Activated B cell treated with CpG ODN at 0.5 μM for 24 hours (primary cell): ENCODE results near the gene TSN. TPM values are rescaled to one million over a fixed set of nuclear protein-coding genes. Genes with fewer than 3 reads are reported as not detected.

Experiments
- ATAC-seq: fragments of 200-7000 bp; cut with Tn5 transposase; one replicate; pipeline ENCODE4 v1.10.0; 2021; ENCODE audit warnings: low read depth, mild to moderate bottlenecking, moderate library complexity
- CTCF ChIA-PET: fragments of 350-600 bp; sonication (Branson Sonifier 250); formaldehyde crosslinking; loops from one replicate; lab custom pipeline; 2021; ENCODE audit warnings: antibody characterized with exemption; lab: Charles Lee
- POLR2A ChIA-PET: fragments of 350-600 bp; sonication (Branson Sonifier 250); formaldehyde crosslinking; loops from one replicate; lab custom pipeline; 2021; ENCODE audit warnings: antibody characterized with exemption; lab: Charles Lee
- DNase-seq: peaks from one replicate; pipeline ENCODE4 v3.0.0; 2022
- H3K27ac Mint-ChIP-seq: one replicate; pipeline ENCODE4 v1.8.0; 2020; ENCODE audit warnings: mixed read lengths
- H3K27me3 Mint-ChIP-seq: one replicate; pipeline ENCODE4 v1.8.0; 2021; ENCODE audit warnings: mixed read lengths
- H3K36me3 Mint-ChIP-seq: one replicate; pipeline ENCODE4 v1.8.0; 2021; ENCODE audit warnings: low read depth, mixed read lengths
- H3K4me1 Mint-ChIP-seq: one replicate; pipeline ENCODE4 v1.8.0; 2021; ENCODE audit warnings: mixed read lengths
- H3K4me3 Mint-ChIP-seq: one replicate; pipeline ENCODE4 v1.8.0; 2020; ENCODE audit warnings: mild to moderate bottlenecking, mixed read lengths
- H3K9me3 Mint-ChIP-seq: one replicate; pipeline ENCODE4 v1.8.0; 2020; ENCODE audit warnings: mixed read lengths
- CTCF ChIP-seq: fragments of 200-600 bp; IDR thresholded peaks from one replicate; pipeline ENCODE4 v1.8.0; 2022; ENCODE audit warnings: antibody characterized with exemption, mild to moderate bottlenecking
- intact Hi-C: fragments of 100-400 bp; cut with micrococcal nuclease; formaldehyde crosslinking; loops from one replicate; pipeline ENCODE4 v1.15.1; 2024
- total RNA-seq: library from RNA; stranded (reverse); gene quantifications from 2 replicates; pipeline ENCODE4 v1.2.3, GENCODE V29; 2022

The TSN gene
- total RNA-seq, 1 donor from 2014 or later = 60.8 TPM

GRCh38 chr2:121776361-121776760 is 20.9 kb downstream of the TSN start:
- no peak for ATAC-seq
- Mint-ChIP-seq H3K9me3 (no peaks in the 10 kb centered on the region), H3K27ac (no peak overlapping the region), H3K36me3 (no peaks in the 10 kb centered on the region), H3K4me1 (no peaks in the 10 kb centered on the region), H3K4me3 (no peak overlapping the region), H3K27me3 (peaks cover 2% of the 10 kb centered on the region)
- intact Hi-C loops = no loop called here
- no peak for TF ChIP-seq CTCF
- no peak for DNase-seq
- POLR2A ChIA-PET = no interaction called here
- CTCF ChIA-PET = no interaction called here

GRCh38 chr2:121776885-121777698 is 21.6 kb downstream of the TSN start:
- H3K27ac Mint-ChIP-seq = no peak overlapping the region

GRCh38 chr2:121777699-121778058 is 22.2 kb downstream of the TSN start:
- no peak overlapping the region for H3K4me3 Mint-ChIP-seq
- ChIA-PET POLR2A (no interaction called here), CTCF (no interaction called here)
- no peak for ATAC-seq
- H3K9me3 Mint-ChIP-seq = no peaks in the 10 kb centered on the region
- H3K36me3 Mint-ChIP-seq = no peaks in the 10 kb centered on the region
- DNase-seq = no peak
- intact Hi-C loops = no loop called here
- TF ChIP-seq CTCF = no peak
- H3K4me1 Mint-ChIP-seq = no peaks in the 10 kb centered on the region
- peaks cover 2% of the 10 kb centered on the region for H3K27me3 Mint-ChIP-seq
- H3K27ac Mint-ChIP-seq = no peak overlapping the region

More at GRCh38 chr2:121776885-121777698, 21.6 kb downstream of the TSN start:
- Mint-ChIP-seq H3K9me3 (no peaks in the 10 kb centered on the region), H3K36me3 (no peaks in the 10 kb centered on the region), H3K4me1 (no peaks in the 10 kb centered on the region), H3K27me3 (peaks cover 2% of the 10 kb centered on the region), H3K4me3 (no peak overlapping the region)
- CTCF ChIA-PET = no interaction called here
- no peak for TF ChIP-seq CTCF
- intact Hi-C loops = no loop called here
- POLR2A ChIA-PET = no interaction called here
- DNase-seq (no peak), ATAC-seq (no peak)

- Mint-ChIP-seq H3K9me3 (no peaks in the 10 kb centered on the region), H3K27me3 (peaks cover 2% of the 10 kb centered on the region), H3K4me3 (no peak overlapping the region), H3K27ac (no peak overlapping the region), H3K4me1 (no peaks in the 10 kb centered on the region), H3K36me3 (no peaks in the 10 kb centered on the region)
- ChIA-PET CTCF (no interaction called here), POLR2A (no interaction called here)
- intact Hi-C loops = no loop called here
- TF ChIP-seq CTCF = no peak
- no peak for DNase-seq
- no peak for ATAC-seq
Measured at GRCh38 chr2:121778741-121779487, 23.5 kb downstream of the TSN start.

GRCh38 chr2:121783180-121783579 is 27.7 kb downstream of the TSN start:
- no peak overlapping the region for H3K4me3 Mint-ChIP-seq
- intact Hi-C loops = no loop called here
- CTCF ChIA-PET = no interaction called here
- no peak for ATAC-seq
- H3K27me3 Mint-ChIP-seq = peaks cover 5% of the 10 kb centered on the region
- TF ChIP-seq CTCF = no peak
- POLR2A ChIA-PET = no interaction called here
- no peak overlapping the region for H3K27ac Mint-ChIP-seq
- H3K9me3 Mint-ChIP-seq = no peaks in the 10 kb centered on the region
- no peaks in the 10 kb centered on the region for H3K4me1 Mint-ChIP-seq
- DNase-seq = no peak
- H3K36me3 Mint-ChIP-seq = no peaks in the 10 kb centered on the region
